NCI-H187 treated with DMSO at 0.1 percent for 48 hours (cell line): ENCODE measurements around the gene CADPS.

Experiments
- DNase-seq: peaks from one replicate; lab custom pipeline; 2025; lab: John Stamatoyannopoulos, UW

CADPS gene

GRCh38 chr3:62873761-62874710 is 1.2 kb downstream of the CADPS start:
- peak; percentile 22 for DNase-seq

- DNase-seq, result no peak
Observed at GRCh38 chr3:62873451-62873760, 1.8 kb downstream of the CADPS start.

GRCh38 chr3:62872318-62872717 is 2.9 kb downstream of the CADPS start:
- DNase-seq, result no peak

- no peak for DNase-seq
Observed at GRCh38 chr3:62870321-62870720, 4.9 kb downstream of the CADPS start.

GRCh38 chr3:62863648-62864047 is 11.6 kb downstream of the CADPS start:
- no peak for DNase-seq

- DNase-seq, result no peak
Observed at GRCh38 chr3:62859203-62859791, 15.9 kb downstream of the CADPS start.

GRCh38 chr3:62845996-62846395 is 29.2 kb downstream of the CADPS start:
- no peak for DNase-seq

- no peak for DNase-seq
Observed at GRCh38 chr3:62843508-62843907, 31.7 kb downstream of the CADPS start.

GRCh38 chr3:62839748-62840147 is 35.5 kb downstream of the CADPS start:
- no peak for DNase-seq

- DNase-seq, result no peak
Observed at GRCh38 chr3:62837145-62837787, 38.0 kb downstream of the CADPS start.

GRCh38 chr3:62835554-62836236 is 39.5 kb downstream of the CADPS start:
- no peak for DNase-seq

GRCh38 chr3:62833538-62833937 is 41.7 kb downstream of the CADPS start:
- no peak for DNase-seq

GRCh38 chr3:62832553-62832952 is 42.7 kb downstream of the CADPS start:
- DNase-seq, result no peak

- no peak for DNase-seq
Observed at GRCh38 chr3:62830727-62831322, 44.4 kb downstream of the CADPS start.

GRCh38 chr3:62827550-62827949 is 47.7 kb downstream of the CADPS start:
- DNase-seq, result no peak

GRCh38 chr3:62824965-62825592 is 50.1 kb downstream of the CADPS start:
- no peak for DNase-seq

GRCh38 chr3:62823461-62824050 is 51.7 kb downstream of the CADPS start:
- DNase-seq, result no peak

- no peak for DNase-seq
Observed at GRCh38 chr3:62822905-62823304, 52.3 kb downstream of the CADPS start.

GRCh38 chr3:62818347-62818746 is 56.9 kb downstream of the CADPS start:
- no peak for DNase-seq

- no peak for DNase-seq
Observed at GRCh38 chr3:62817678-62818077, 57.5 kb downstream of the CADPS start.

- DNase-seq, result no peak
Observed at GRCh38 chr3:62815981-62816380, 59.2 kb downstream of the CADPS start.
